ENCODE data around the gene B3GAT3.
A peak's percentile ranks its signal among the peaks of the same experiment; 100 is the strongest.
"Not testable (repeated sequence)": the region's sequence is repeated elsewhere in the genome, so short reads cannot be mapped to it uniquely, and the experiment has no call there.

B3GAT3 gene

DNA sequence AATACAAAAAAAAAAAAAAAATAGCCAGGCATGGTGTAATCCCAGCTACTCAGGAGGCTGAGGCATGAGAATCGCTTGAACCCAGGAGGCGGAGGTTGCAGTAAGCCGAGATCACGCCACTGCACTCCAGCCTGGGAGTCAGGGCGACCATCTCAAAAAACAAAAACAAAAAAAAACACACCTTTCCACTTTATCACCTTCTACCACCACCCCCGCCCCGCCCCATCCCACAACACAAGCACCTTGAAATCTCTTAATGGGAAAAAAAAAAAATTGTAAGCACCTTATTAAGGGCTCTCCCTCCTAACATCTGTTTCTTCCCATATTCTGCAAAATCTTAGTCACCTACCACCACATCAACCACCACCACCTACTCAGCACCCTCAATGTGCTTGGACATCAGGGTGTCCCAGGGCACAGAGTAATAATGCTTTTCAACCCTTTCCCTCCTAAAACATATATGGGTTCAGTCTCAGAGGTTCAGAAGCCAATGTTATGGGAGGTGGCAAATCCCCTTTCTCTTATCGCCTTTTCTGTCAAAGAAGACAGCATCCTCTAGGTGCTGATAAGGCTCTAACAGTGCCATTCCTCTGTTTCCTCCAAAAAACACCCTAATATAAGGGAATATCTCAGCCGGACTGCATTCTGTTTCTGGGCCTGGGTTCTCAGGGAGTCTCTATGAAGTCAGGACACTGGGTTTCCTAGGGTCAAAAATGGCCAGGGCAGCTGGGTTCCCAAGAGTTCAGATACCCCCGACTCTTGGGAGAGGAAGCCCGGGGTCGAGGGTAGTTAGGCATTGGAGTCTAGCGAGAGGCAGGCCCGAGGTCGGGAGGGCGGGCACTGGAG is 30.6 kb upstream of the B3GAT3 start:
- Mint-ChIP-seq H3K36me3 (ENCODE audit: insufficient read depth) (peaks cover 38% of the 10 kb centered on the region), H3K4me3 (peak overlapping the region; percentile 93), H3K9me3 (no peaks in the 10 kb centered on the region), H3K27ac (ENCODE audit: low read depth) (peak overlapping the region; percentile 100), H3K27me3 (no peaks in the 10 kb centered on the region), H3K4me1 (peaks cover 17% of the 10 kb centered on the region)
- DNase-seq (ENCODE audit: low spot score in 2 of 2) (peak in 1 of 2 donors; percentile 23), ATAC-seq (replicated peaks; ENCODE audit: extremely low read depth, poor library complexity, severe bottlenecking) (peak; percentile 46)

DNA sequence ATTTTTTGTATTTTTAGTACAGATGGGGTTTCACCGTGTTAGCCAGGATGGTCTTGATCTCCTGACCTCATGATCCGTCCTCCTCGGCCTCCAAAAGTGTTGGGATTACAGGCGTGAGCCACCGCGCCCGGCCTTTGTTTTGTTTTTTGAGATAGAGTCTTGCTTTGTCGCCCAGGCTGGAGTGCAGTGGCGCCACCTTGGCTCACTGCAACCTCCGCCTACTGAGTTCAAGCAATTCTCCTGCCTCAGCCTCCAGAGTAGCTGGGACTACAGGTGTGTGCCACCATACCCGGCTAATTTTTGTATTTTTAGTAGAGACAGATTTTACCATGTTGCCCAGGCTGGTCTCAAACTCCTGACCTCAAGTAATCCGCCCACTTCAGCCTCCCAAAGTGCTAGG is 28.5 kb upstream of the B3GAT3 start:
- not testable (repeated sequence) for ATAC-seq (replicated peaks; ENCODE audit: extremely low read depth, poor library complexity, severe bottlenecking); H3K9me3 Mint-ChIP-seq; H3K27ac Mint-ChIP-seq (ENCODE audit: low read depth); DNase-seq (ENCODE audit: low spot score in 2 of 2); H3K27me3 Mint-ChIP-seq; H3K4me3 Mint-ChIP-seq
- H3K36me3 Mint-ChIP-seq (ENCODE audit: insufficient read depth) = peaks cover 44% of the 10 kb centered on the region
- H3K4me1 Mint-ChIP-seq = peaks cover 30% of the 10 kb centered on the region

DNA sequence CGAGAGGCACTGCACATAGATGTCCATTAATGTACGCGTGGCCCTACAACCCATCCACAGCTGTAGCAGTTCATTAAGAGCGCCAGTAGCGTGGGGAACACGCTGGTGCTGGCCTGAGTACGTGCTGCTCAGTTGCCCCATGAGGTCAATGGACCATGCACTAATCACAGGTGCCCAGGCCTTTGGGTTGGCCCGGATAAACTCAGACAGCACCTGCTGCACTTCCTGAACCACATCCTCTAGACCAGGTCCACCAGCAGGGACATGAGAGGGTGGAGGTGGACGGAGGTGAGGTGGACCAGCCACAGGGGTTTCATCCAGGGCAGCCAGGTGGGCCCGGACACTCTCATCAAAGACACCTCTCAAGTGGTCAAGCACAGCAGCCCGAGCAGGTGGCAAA is 27.7 kb upstream of the B3GAT3 start:
- DNase-seq (ENCODE audit: low spot score in 2 of 2) = no peak
- H3K27ac Mint-ChIP-seq (ENCODE audit: low read depth) = no peak overlapping the region
- H3K36me3 Mint-ChIP-seq (ENCODE audit: insufficient read depth) = peaks cover 39% of the 10 kb centered on the region
- ATAC-seq (replicated peaks; ENCODE audit: extremely low read depth, poor library complexity, severe bottlenecking) = no peak
- no peaks in the 10 kb centered on the region for H3K9me3 Mint-ChIP-seq
- no peak overlapping the region for H3K4me3 Mint-ChIP-seq
- H3K4me1 Mint-ChIP-seq = peaks cover 36% of the 10 kb centered on the region
- H3K27me3 Mint-ChIP-seq = no peaks in the 10 kb centered on the region

GRCh38 chr11:62648967-62649364 is 27.2 kb upstream of the B3GAT3 start:
- Mint-ChIP-seq H3K4me3 (no peak overlapping the region), H3K9me3 (no peaks in the 10 kb centered on the region), H3K36me3 (ENCODE audit: insufficient read depth) (peaks cover 36% of the 10 kb centered on the region), H3K4me1 (peaks cover 36% of the 10 kb centered on the region), H3K27me3 (no peaks in the 10 kb centered on the region), H3K27ac (ENCODE audit: low read depth) (no peak overlapping the region)
- no peak for ATAC-seq (replicated peaks; ENCODE audit: extremely low read depth, poor library complexity, severe bottlenecking)
- no peak for DNase-seq (ENCODE audit: low spot score in 2 of 2)

GRCh38 chr11:62648185-62648966 is 26.6 kb upstream of the B3GAT3 start:
- DNase-seq (ENCODE audit: low spot score in 2 of 2) = no peak
- H3K36me3 Mint-ChIP-seq (ENCODE audit: insufficient read depth) = peaks cover 33% of the 10 kb centered on the region
- H3K4me3 Mint-ChIP-seq = no peak overlapping the region
- H3K27ac Mint-ChIP-seq (ENCODE audit: low read depth) = no peak overlapping the region
- no peak for ATAC-seq (replicated peaks; ENCODE audit: extremely low read depth, poor library complexity, severe bottlenecking)
- H3K27me3 Mint-ChIP-seq = no peaks in the 10 kb centered on the region
- peaks cover 31% of the 10 kb centered on the region for H3K4me1 Mint-ChIP-seq
- no peaks in the 10 kb centered on the region for H3K9me3 Mint-ChIP-seq

DNA sequence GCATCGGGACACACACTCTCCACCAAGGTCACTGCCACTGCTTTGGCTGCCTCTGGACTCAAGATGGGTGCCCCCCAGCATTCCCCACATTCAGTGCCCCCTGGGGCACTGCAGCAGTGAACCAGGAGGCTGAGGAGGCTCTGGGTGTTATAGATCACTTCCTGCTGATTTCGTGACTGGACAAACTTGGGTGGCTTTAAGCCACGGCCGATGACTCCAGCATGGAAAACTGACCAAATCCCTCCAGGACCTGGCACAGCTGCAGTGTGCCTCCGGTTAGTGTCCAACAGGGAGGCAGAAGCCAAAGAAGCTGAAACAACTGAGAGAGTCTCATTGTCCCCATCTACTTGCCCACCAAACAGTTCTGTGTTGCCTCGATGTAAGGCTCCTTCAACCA is 25.8 kb upstream of the B3GAT3 start:
- no peak for DNase-seq (ENCODE audit: low spot score in 2 of 2)
- no peak for ATAC-seq (replicated peaks; ENCODE audit: extremely low read depth, poor library complexity, severe bottlenecking)
- H3K9me3 Mint-ChIP-seq = no peaks in the 10 kb centered on the region
- peaks cover 29% of the 10 kb centered on the region for H3K4me1 Mint-ChIP-seq
- H3K36me3 Mint-ChIP-seq (ENCODE audit: insufficient read depth) = peaks cover 29% of the 10 kb centered on the region
- no peak overlapping the region for H3K4me3 Mint-ChIP-seq
- H3K27me3 Mint-ChIP-seq = no peaks in the 10 kb centered on the region
- no peak overlapping the region for H3K27ac Mint-ChIP-seq (ENCODE audit: low read depth)

DNA sequence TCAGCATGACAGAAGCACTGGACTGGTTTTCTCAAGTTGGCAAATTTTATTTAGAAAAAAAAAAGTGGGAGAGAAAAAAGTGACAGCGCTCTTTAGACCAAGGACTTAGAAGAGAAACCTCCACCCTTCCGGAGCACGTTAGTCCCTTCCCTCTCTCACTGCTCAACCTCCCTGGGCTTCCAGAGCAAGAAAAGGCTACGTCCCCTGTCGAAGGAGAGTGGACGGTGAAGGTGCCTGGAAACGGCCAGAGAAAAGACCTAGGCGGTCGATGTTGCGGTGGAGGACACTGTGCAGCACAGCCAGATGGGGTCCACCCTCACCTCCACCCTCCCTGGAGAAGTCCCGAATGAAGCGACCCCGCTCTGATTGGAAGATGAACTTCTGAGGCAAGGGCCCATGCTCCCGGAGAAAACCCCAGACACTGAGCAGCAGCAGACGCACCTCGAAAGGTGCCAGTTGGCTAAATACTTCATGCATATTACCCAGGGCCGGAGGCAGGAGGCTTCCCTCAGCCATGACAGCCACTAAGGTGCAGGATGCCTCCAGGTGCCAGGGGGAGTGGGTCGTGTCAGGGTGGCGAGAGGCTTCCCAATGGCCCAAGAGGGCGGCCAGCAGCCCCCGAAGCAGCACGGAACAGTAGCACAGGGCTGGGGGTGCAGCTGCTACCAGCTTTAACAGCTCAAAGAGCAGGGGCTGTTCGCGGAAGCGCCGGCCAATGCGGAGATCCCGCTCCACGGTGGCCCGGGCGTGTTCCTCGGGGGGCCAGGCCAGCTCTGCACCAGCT is 25.2 kb upstream of the B3GAT3 start:
- peak overlapping the region; percentile 88 for H3K27ac Mint-ChIP-seq (ENCODE audit: low read depth)
- peaks cover 23% of the 10 kb centered on the region for H3K4me1 Mint-ChIP-seq

GRCh38 chr11:62645946-62646824 is 24.4 kb upstream of the B3GAT3 start, which contains the start of gene GANAB:
GANAB (minus strand) TSS chr11:62646613; CDS start chr11:62646599, 14 bp downstream.
- Mint-ChIP-seq H3K9me3 (no peaks in the 10 kb centered on the region), H3K36me3 (ENCODE audit: insufficient read depth) (peaks cover 26% of the 10 kb centered on the region), H3K4me3 (peak within 1 kb of the TSS; percentile 90), H3K27ac (ENCODE audit: low read depth) (peak within 1 kb of the TSS; percentile 88), H3K27me3 (no peaks in the 10 kb centered on the region), H3K4me1 (peaks cover 20% of the 10 kb centered on the region)
- peak; percentile 98 for ATAC-seq (replicated peaks; ENCODE audit: extremely low read depth, poor library complexity, severe bottlenecking)
- peak; percentile 94 to 95 for DNase-seq (ENCODE audit: low spot score in 2 of 2)

More for the DNA sequence above, 25.2 kb upstream of the B3GAT3 start:
- H3K36me3 Mint-ChIP-seq (ENCODE audit: insufficient read depth) = peaks cover 26% of the 10 kb centered on the region
- no peak for DNase-seq (ENCODE audit: low spot score in 2 of 2)
- no peak for ATAC-seq (replicated peaks; ENCODE audit: extremely low read depth, poor library complexity, severe bottlenecking)
- H3K9me3 Mint-ChIP-seq = no peaks in the 10 kb centered on the region
- no peaks in the 10 kb centered on the region for H3K27me3 Mint-ChIP-seq
- peak overlapping the region; percentile 90 for H3K4me3 Mint-ChIP-seq

GRCh38 chr11:62645671-62645945 is 23.8 kb upstream of the B3GAT3 start:
- Mint-ChIP-seq H3K9me3 (no peaks in the 10 kb centered on the region), H3K27ac (ENCODE audit: low read depth) (peak overlapping the region; percentile 88), H3K36me3 (ENCODE audit: insufficient read depth) (peaks cover 24% of the 10 kb centered on the region), H3K27me3 (no peaks in the 10 kb centered on the region), H3K4me1 (peaks cover 24% of the 10 kb centered on the region), H3K4me3 (peak overlapping the region; percentile 90)
- ATAC-seq (replicated peaks; ENCODE audit: extremely low read depth, poor library complexity, severe bottlenecking) = no peak
- DNase-seq (ENCODE audit: low spot score in 2 of 2) = no peak

DNA sequence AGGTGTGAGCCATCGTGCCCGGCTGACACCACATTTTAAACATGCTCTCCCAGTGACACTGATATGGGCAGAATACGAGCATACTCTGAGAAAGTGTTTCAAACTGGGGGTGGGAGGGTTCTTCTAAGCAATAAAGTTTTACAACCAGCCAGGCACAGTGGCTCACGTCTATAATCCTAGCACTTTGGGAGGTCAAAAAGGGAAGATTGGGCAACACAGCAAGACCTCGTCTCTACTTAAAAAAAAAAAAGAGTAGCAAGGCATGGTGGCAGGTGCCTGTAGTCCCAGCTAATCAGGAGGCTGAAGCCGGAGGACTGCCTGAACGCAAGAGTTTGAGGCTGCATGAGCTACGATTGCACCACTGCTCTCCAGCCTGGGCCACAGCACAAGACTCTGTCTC is 22.4 kb upstream of the B3GAT3 start:
- ATAC-seq (replicated peaks; ENCODE audit: extremely low read depth, poor library complexity, severe bottlenecking) (no peak), DNase-seq (ENCODE audit: low spot score in 2 of 2) (no peak)
- no peak overlapping the region for H3K4me3 Mint-ChIP-seq
- H3K9me3 Mint-ChIP-seq = no peaks in the 10 kb centered on the region
- no peaks in the 10 kb centered on the region for H3K27me3 Mint-ChIP-seq
- H3K4me1 Mint-ChIP-seq = peaks cover 32% of the 10 kb centered on the region
- peaks cover 27% of the 10 kb centered on the region for H3K36me3 Mint-ChIP-seq (ENCODE audit: insufficient read depth)
- H3K27ac Mint-ChIP-seq (ENCODE audit: low read depth) = no peak overlapping the region

- no peak overlapping the region for H3K4me3 Mint-ChIP-seq
- no peaks in the 10 kb centered on the region for H3K9me3 Mint-ChIP-seq
- H3K27me3 Mint-ChIP-seq = no peaks in the 10 kb centered on the region
- H3K36me3 Mint-ChIP-seq (ENCODE audit: insufficient read depth) = peaks cover 63% of the 10 kb centered on the region
- ATAC-seq (replicated peaks; ENCODE audit: extremely low read depth, poor library complexity, severe bottlenecking) (no peak), DNase-seq (ENCODE audit: low spot score in 2 of 2) (no peak)
- peak overlapping the region; percentile 61 for H3K27ac Mint-ChIP-seq (ENCODE audit: low read depth)
- peaks cover 11% of the 10 kb centered on the region for H3K4me1 Mint-ChIP-seq
These were observed 10.7 kb upstream of the B3GAT3 start for GRCh38 chr11:62632492-62632891.

GRCh38 chr11:62627713-62628112 is 5.9 kb upstream of the B3GAT3 start:
- ATAC-seq (replicated peaks; ENCODE audit: extremely low read depth, poor library complexity, severe bottlenecking) = no peak
- Mint-ChIP-seq H3K27ac (ENCODE audit: low read depth) (no peak overlapping the region), H3K27me3 (no peaks in the 10 kb centered on the region)

More at GRCh38 chr11:62627713-62628112, 5.9 kb upstream of the B3GAT3 start:
- DNase-seq (ENCODE audit: low spot score in 2 of 2) = no peak
- no peaks in the 10 kb centered on the region for H3K9me3 Mint-ChIP-seq
- no peak overlapping the region for H3K4me3 Mint-ChIP-seq
- H3K36me3 Mint-ChIP-seq (ENCODE audit: insufficient read depth) = peaks cover 43% of the 10 kb centered on the region
- H3K4me1 Mint-ChIP-seq = peaks cover 5% of the 10 kb centered on the region
